Uterus (tissue), 2 donors: ENCODE results near the gene BCOR.

Experiments
- CTCF ChIP-seq, 4 experiments: fragments of 200-600 bp in 2 of 4; fragments of 450-650 bp in 2 of 4; sonication (generic) in 2 of 4; IDR thresholded peaks; one replicate each; pipeline ENCODE4 v1.5.1; 2016 to 2019; ENCODE audit warnings: antibody characterized with exemption in 4 of 4, mild to moderate bottlenecking in 2 of 4, moderate library complexity in 1 of 4
- POLR2A ChIP-seq, 2 donors: fragments of 450-650 bp; IDR thresholded peaks; one replicate each; pipeline ENCODE4 v1.6.1; 2016; ENCODE audit warnings: antibody characterized with exemption in 2 of 2, mild to moderate bottlenecking in 1 of 2, moderate library complexity in 1 of 2

GRCh38 chrX:40088299-40088625, 9.5 kb downstream of the BCOR start:
- TF ChIP-seq POLR2A (IDR thresholded peaks at IDR 0.05) (no peak), CTCF (IDR thresholded peaks at IDR 0.05) (no peak)
